ENCODE data around the gene OTUD3.

OTUD3 gene

GRCh38 chr1:19949016-19949415 lies 66.8 kb downstream of the OTUD3 start:
- DNase-seq (ENCODE audit: low spot score), result no peak

GRCh38 chr1:19954059-19954458 lies 71.9 kb downstream of the OTUD3 start:
- no peak for DNase-seq (ENCODE audit: low spot score)

- no peak for DNase-seq (ENCODE audit: low spot score)
Observed at GRCh38 chr1:19955534-19956170, 73.5 kb downstream of the OTUD3 start.

- DNase-seq (ENCODE audit: low spot score), result no peak
Observed at GRCh38 chr1:19957779-19958178, 75.6 kb downstream of the OTUD3 start.

GRCh38 chr1:19960591-19960990 lies 78.4 kb downstream of the OTUD3 start:
- DNase-seq (ENCODE audit: low spot score), result no peak

Measured in HuH-7.5 (cell line).